ENCODE measurements around the gene STK32A.

STK32A gene

DNA sequence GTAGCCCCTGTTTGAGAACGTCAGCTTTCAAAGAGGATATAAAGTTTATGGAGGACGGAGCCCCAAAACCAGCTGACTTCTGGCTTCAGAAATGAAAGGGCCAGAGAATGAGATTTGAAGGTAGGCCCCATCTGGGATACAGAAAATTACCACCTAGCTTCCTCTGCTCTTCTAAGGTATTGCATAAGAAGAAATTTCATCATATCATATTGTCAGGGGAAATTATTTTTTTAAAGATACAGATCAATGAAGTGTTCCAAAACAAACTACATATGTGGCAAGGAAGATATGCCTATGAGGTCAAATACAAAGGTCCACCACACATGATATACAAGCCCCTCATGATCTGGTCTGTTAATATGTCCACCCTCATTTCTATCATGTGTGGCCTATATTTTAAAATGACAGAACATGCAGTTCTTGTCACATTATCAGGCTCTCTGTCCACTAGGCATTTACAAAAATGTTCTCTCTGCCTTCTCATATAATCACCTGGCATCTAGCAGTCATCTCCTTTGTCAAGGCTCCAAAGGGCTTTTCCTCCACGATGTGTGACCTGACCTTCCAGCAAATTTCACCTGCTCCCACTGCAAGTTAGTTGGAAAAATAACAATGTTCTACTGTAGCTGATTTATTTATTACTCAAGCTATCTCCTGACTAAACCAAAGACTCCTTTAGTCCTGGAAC lies 192.0 kb downstream of the STK32A start:
- ATAC-seq (no peak), DNase-seq (no peak)

GRCh38 chr5:147427521-147428401 lies 192.9 kb downstream of the STK32A start:
- DNase-seq, result no peak
- no peak for ATAC-seq

DNA sequence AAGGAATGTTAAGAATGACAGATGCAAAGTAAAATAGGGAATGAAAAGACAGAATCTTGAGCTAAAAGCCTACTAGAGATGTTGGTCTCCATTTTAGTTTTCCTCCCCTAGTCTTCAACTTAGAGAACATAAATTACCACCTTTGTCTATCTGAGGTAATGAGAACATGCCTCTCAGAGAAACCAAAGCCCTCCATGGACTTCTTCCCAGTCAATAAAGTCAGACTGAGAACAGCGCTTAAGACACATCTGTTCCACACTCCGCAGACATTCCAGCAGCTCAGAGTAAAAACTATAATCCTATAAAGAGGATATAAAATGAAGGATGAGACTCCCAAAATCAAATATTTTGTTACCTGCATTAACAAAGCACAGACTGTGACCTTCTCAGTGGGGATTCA lies 195.8 kb downstream of the STK32A start:
- ATAC-seq (no peak), DNase-seq (no peak)

- ATAC-seq (no peak), DNase-seq (no peak)
Observed at GRCh38 chr5:147431586-147431985, 196.8 kb downstream of the STK32A start.

DNA sequence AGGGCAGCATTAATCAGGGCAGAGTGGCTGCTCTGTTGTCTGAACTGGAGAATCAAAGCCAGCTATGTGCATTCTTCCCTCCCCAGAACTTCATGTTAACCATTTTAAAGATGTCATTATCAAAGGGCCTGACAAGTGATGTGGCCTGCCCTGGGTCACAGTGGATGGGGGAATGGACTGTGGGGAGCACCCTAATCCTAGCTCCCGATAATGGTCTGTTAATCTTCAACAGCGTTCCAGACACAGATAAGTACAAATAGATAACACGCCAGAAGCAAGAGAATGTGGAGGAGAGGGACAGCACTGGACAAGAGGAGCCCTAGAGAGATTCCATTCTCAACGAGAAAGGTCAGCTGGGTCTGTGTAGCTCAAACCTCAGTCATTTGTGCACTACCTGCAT lies 197.5 kb downstream of the STK32A start:
- ATAC-seq (no peak), DNase-seq (no peak)

DNA sequence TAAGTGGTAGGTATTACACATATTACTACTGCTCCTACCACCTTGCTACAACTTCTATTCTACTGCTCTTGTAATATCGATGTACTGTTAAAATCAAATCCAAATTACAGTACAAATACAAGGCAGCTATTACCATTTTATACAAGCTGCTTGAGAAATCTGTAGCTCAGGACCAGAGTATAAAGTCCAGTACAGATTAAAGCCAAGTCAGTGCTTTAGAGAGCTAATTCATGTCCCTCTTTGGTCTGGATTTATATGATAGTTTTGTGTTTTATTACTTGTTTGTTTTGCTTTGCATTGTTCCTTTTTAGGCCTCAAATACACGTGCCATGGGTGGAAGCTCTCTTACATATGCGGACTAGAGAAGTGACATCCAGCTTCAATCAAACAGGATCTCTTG lies 199.2 kb downstream of the STK32A start:
- no peak for DNase-seq
- ATAC-seq, result no peak

DNA sequence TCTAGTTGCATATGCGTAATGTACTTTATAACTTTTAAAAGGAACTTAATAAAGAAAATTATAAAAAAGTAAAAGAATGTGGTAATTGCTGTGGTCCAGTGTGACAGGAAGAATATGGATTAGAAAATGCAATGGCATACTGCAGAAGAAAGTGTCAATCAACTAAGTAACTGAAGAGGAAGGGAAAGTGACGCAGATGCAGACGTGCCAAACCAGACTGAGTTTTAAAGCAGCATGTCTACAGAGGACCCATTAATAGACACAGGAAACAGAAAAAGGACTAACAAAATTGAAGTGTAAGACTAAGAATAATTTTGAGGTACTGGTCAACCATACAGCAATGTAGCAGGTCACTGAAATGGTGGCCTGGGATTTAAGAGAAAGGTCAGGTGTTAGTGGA lies 201.8 kb downstream of the STK32A start:
- DNase-seq (no peak), ATAC-seq (no peak)

DNA sequence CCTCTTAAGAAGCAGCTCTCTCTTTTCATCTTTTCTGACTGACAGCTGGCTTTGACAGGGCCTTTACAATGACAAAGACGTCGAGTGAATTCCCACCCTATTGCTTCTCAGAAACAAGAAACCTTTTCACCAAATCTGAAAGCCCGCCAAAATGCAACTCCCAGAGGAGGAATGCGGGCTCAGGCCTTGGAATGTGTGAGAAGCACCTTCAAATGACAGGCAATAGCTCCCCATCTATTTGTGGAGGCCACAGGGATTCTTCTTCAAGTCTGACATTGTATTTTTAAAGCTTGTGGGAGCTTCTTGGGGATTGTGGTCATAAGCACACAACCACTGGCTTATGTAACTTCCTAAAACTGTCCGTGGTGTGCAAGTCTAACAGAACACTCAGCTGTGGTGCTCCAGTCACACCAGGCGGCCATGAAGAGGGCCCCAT lies 202.4 kb downstream of the STK32A start:
- DNase-seq, result no peak
- ATAC-seq, result no peak
